Measurements from ENCODE around the gene PLXNA1.

Gene PLXNA1

GRCh38 chr3:126984391-126985131, 1.6 kb downstream of the PLXNA1 start:
- Histone ChIP-seq H3K27ac (peak overlapping the region in 1 of 11 experiments; percentile 69; a peak in 1 of 22 replicates), H3K4me2 (peak overlapping the region; percentile 95 to 100 (median 99)), H3K36me3 (peaks cover 0 to 15% (median 0%) of the 10 kb centered on the region in 11 experiments; a peak in 7 of 22 replicates), H3K4me1 (peaks cover 26 to 43% (median 31%) of the 10 kb centered on the region in 10 experiments), H3K27me3 (peaks cover 35 to 66% (median 56%) of the 10 kb centered on the region in 11 experiments), H4K20me1 (peaks cover 50 to 81% (median 72%) of the 10 kb centered on the region in 11 experiments), H3K9me3 (replicated peaks in 1 of 11) (no peaks in the 10 kb centered on the region), H3K4me3 (peak overlapping the region; percentile 68 to 96 (median 72); a peak in 19 of 20 replicates), H3K9ac (peak overlapping the region in 7 of 11 experiments; percentile 72 to 92 (median 81); a peak in 11 of 22 replicates)
- TF ChIP-seq Cebpa-rat (IDR thresholded peaks at IDR 0.05): no peak

- Histone ChIP-seq H3K9me3 (replicated peaks in 1 of 11) (no peaks in the 10 kb centered on the region), H3K36me3 (peaks cover 0 to 23% (median 0%) of the 10 kb centered on the region in 11 experiments; a peak in 8 of 22 replicates), H3K9ac (peak overlapping the region in 2 of 11 experiments; percentile 86 to 92; a peak in 1 of 22 replicates), H3K27ac (no peak overlapping the region), H3K4me2 (peak overlapping the region in 3 of 11 experiments; percentile 95 to 99 (median 99); a peak in 5 of 22 replicates), H3K4me1 (peaks cover 26 to 39% (median 30%) of the 10 kb centered on the region in 10 experiments), H4K20me1 (peaks cover 50 to 84% (median 76%) of the 10 kb centered on the region in 11 experiments), H3K4me3 (peak overlapping the region in 1 of 10 experiments; percentile 96; a peak in 1 of 20 replicates), H3K27me3 (peaks cover 34 to 59% (median 49%) of the 10 kb centered on the region in 11 experiments)
- no peak for TF ChIP-seq Cebpa-rat (IDR thresholded peaks at IDR 0.05)
These were observed 2.4 kb downstream of the PLXNA1 start for GRCh38 chr3:126985132-126985985.

- H3K36me3 ChIP-seq: peaks cover 0 to 29% (median 0%) of the 10 kb centered on the region in 11 experiments; a peak in 8 of 22 replicates
- peaks cover 24 to 45% (median 32%) of the 10 kb centered on the region in 10 experiments for H3K4me1 ChIP-seq
- H4K20me1 ChIP-seq: peaks cover 50 to 91% (median 82%) of the 10 kb centered on the region in 11 experiments
- H3K27me3 ChIP-seq: peaks cover 28 to 53% (median 42%) of the 10 kb centered on the region in 11 experiments
- no peak overlapping the region for H3K4me3 ChIP-seq
- no peaks in the 10 kb centered on the region for H3K9me3 ChIP-seq (replicated peaks in 1 of 11)
- H3K4me2 ChIP-seq: no peak overlapping the region
- no peak overlapping the region for H3K27ac ChIP-seq
- TF ChIP-seq Cebpa-rat (IDR thresholded peaks at IDR 0.05): no peak
- H3K9ac ChIP-seq: no peak overlapping the region
These were observed 3.1 kb downstream of the PLXNA1 start for GRCh38 chr3:126986001-126986400.

- Histone ChIP-seq H3K27ac (no peak overlapping the region), H3K27me3 (peaks cover 20 to 42% (median 31%) of the 10 kb centered on the region in 11 experiments), H4K20me1 (peaks cover 50 to 93% (median 88%) of the 10 kb centered on the region in 11 experiments), H3K4me2 (no peak overlapping the region), H3K4me3 (no peak overlapping the region), H3K9ac (no peak overlapping the region), H3K36me3 (peaks cover 0 to 40% (median 0%) of the 10 kb centered on the region in 11 experiments; a peak in 8 of 22 replicates), H3K4me1 (peaks cover 13 to 42% (median 23%) of the 10 kb centered on the region in 10 experiments), H3K9me3 (replicated peaks in 1 of 11) (no peaks in the 10 kb centered on the region)
- no peak for TF ChIP-seq Cebpa-rat (IDR thresholded peaks at IDR 0.05)
These were observed 4.2 kb downstream of the PLXNA1 start for GRCh38 chr3:126987129-126987528.

GRCh38 chr3:126987596-126987995, 4.7 kb downstream of the PLXNA1 start:
- peaks cover 10 to 42% (median 22%) of the 10 kb centered on the region in 10 experiments for H3K4me1 ChIP-seq
- no peak for TF ChIP-seq Cebpa-rat (IDR thresholded peaks at IDR 0.05)
- peaks cover 50 to 93% (median 91%) of the 10 kb centered on the region in 11 experiments for H4K20me1 ChIP-seq
- no peak overlapping the region for H3K9ac ChIP-seq
- H3K27ac ChIP-seq: no peak overlapping the region
- H3K9me3 ChIP-seq (replicated peaks in 1 of 11): no peaks in the 10 kb centered on the region
- peaks cover 0 to 44% (median 0%) of the 10 kb centered on the region in 11 experiments; a peak in 8 of 22 replicates for H3K36me3 ChIP-seq
- no peak overlapping the region for H3K4me3 ChIP-seq
- no peak overlapping the region for H3K4me2 ChIP-seq
- peaks cover 20 to 37% (median 26%) of the 10 kb centered on the region in 11 experiments for H3K27me3 ChIP-seq

- H3K36me3 ChIP-seq: peaks cover 0 to 51% (median 0%) of the 10 kb centered on the region in 11 experiments; a peak in 8 of 22 replicates
These were observed 5.6 kb downstream of the PLXNA1 start for GRCh38 chr3:126988451-126989021.

GRCh38 chr3:126989316-126990023, 6.6 kb downstream of the PLXNA1 start:
- Histone ChIP-seq H3K27me3 (peaks cover 11 to 20% (median 14%) of the 10 kb centered on the region in 11 experiments), H3K4me1 (peaks cover 19 to 49% (median 29%) of the 10 kb centered on the region in 10 experiments), H3K36me3 (peaks cover 0 to 55% (median 0%) of the 10 kb centered on the region in 11 experiments; a peak in 8 of 22 replicates), H3K4me3 (no peak overlapping the region), H3K9me3 (replicated peaks in 1 of 11) (no peaks in the 10 kb centered on the region), H4K20me1 (peaks cover 55 to 100% (median 100%) of the 10 kb centered on the region in 11 experiments), H3K4me2 (no peak overlapping the region), H3K9ac (no peak overlapping the region), H3K27ac (no peak overlapping the region)
- no peak for TF ChIP-seq Cebpa-rat (IDR thresholded peaks at IDR 0.05)

More at GRCh38 chr3:126988451-126989021, 5.6 kb downstream of the PLXNA1 start:
- no peak overlapping the region for H3K9ac ChIP-seq
- no peaks in the 10 kb centered on the region for H3K9me3 ChIP-seq (replicated peaks in 1 of 11)
- H3K27me3 ChIP-seq: peaks cover 16 to 29% (median 22%) of the 10 kb centered on the region in 11 experiments
- H3K4me3 ChIP-seq: no peak overlapping the region
- H3K4me1 ChIP-seq: peaks cover 19 to 49% (median 29%) of the 10 kb centered on the region in 10 experiments
- H3K27ac ChIP-seq: no peak overlapping the region
- peaks cover 55 to 100% (median 100%) of the 10 kb centered on the region in 11 experiments for H4K20me1 ChIP-seq
- no peak for TF ChIP-seq Cebpa-rat (IDR thresholded peaks at IDR 0.05)
- H3K4me2 ChIP-seq: no peak overlapping the region

Measured in BLaER1 treated with 17β-estradiol and CSF1 and Interleukin-3, amounts not matched to agents 10 nM and 100 nM (cell line).